GM18499 (cell line): ENCODE data around the gene IDE.

ENCODE experiments used
- ATAC-seq: cut with Tn5 transposase; IDR thresholded peaks from one replicate; pipeline ENCODE4 v1.9.1; 2021; ENCODE audit warnings: moderate number of reproducible peaks; ENCODE audit not compliant: insufficient read depth, unreplicated experiment

The IDE gene

GRCh38 chr10:92569071-92569470 lies 4.8 kb downstream of the IDE start:
- no peak for ATAC-seq

- no peak for ATAC-seq
Measured at GRCh38 chr10:92567952-92568600, 5.8 kb downstream of the IDE start.

- ATAC-seq = no peak
Measured at GRCh38 chr10:92562424-92562823, 11.5 kb downstream of the IDE start.

- ATAC-seq = no peak
Measured at GRCh38 chr10:92559046-92559445, 14.8 kb downstream of the IDE start.

GRCh38 chr10:92553959-92554358 lies 19.9 kb downstream of the IDE start:
- no peak for ATAC-seq

DNA sequence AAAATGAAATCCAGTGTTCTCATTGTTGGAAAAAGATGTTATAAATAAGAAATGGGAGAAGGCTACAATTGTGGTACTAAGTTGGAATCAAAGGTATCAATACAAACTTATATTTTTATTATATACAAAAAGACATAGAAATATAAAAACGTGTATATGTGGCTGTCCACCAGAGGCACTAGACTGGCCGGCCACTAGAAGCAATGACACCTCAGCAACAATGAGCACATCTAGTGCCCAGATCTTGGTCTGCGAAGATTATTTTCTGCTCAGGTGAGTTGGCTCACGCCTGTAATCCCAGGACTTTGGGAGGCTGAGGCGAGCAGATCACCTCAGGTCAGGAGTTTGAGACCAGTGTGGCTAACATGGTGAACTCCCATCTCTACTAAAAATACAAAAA lies 21.6 kb downstream of the IDE start:
- ATAC-seq = no peak

- no peak for ATAC-seq
Measured at GRCh38 chr10:92550924-92551323, 23.0 kb downstream of the IDE start.

DNA sequence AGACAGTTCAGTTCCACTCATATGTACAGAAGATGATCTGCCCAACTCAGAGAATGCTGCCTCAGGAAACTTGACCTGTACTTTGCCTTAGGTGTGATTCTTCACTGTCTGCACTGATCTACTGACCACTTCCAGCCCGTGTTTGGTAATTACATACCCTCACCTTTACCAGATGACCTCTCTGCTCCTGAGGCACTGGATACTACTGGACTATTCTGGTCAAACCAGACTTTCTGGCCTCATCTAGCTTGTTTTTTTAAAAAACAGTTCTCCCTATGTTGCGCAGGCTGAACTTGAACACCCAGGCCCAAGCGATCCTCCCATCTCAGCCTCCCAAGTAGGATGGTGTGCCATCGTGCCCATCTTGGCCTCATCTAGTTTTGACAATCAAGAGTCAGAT lies 26.2 kb downstream of the IDE start:
- no peak for ATAC-seq

DNA sequence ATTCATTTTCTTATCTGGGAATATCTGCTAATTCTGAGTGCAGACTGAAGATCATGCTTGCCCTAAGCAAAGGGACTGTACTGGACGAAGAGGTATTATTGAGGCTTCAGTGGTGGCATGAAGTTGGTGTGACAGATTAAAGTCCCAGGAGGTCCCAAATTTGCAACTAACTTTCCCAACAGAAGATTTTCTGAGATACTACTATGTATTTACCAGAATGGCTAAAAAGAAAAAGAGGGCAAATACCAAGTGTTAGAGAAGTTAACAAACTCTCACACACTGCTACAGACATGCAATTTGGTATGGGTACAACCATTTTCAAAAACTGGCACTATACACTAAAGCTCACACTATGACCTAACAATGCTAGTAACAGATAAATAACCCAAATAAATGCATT lies 28.3 kb downstream of the IDE start:
- no peak for ATAC-seq

DNA sequence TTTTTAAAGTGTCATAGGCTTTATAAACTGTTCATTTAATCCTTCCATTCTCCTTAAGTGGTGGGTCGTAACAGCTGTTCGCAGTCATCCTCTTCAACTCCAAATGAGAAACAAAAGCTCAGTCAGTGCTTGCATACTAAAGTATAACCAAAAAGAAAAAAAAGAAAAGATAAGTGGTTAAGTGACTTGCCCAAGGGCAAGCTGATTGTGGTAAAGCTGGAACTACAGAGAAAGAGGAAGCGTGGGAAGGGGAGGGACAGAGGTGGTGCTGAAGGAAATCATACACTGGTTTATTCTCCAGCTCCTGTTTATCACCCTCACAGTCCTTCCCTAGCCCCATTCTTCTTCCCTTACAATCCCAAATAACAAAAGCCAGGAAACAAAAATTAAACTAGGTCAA lies 29.6 kb downstream of the IDE start:
- no peak for ATAC-seq

GRCh38 chr10:92542458-92542857 lies 31.4 kb downstream of the IDE start:
- no peak for ATAC-seq

GRCh38 chr10:92541583-92541982 lies 32.3 kb downstream of the IDE start:
- no peak for ATAC-seq

GRCh38 chr10:92538231-92538958 lies 35.5 kb downstream of the IDE start:
- no peak for ATAC-seq

- no peak for ATAC-seq
Measured at GRCh38 chr10:92530891-92531535, 42.9 kb downstream of the IDE start.

- no peak for ATAC-seq
Measured at GRCh38 chr10:92530421-92530820, 43.5 kb downstream of the IDE start.

DNA sequence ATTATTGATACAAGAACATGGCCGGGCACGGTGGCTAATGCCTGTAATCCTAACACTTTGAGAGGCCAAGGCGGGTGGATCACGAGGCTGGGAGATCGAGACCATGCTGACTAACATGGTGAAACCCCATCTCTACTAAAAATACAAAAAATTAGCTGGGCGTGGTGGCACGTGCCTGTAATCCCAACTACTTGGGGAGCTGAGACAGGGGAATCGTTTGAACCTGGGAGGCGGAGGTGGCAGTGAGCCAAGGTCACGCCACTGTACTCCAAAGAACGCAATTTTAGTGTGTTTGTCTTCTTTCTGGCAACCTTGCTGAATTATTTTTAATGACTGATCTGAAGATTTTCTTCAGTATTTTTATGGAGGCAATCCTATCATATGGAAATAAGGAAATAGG lies 46.2 kb downstream of the IDE start:
- no peak for ATAC-seq

DNA sequence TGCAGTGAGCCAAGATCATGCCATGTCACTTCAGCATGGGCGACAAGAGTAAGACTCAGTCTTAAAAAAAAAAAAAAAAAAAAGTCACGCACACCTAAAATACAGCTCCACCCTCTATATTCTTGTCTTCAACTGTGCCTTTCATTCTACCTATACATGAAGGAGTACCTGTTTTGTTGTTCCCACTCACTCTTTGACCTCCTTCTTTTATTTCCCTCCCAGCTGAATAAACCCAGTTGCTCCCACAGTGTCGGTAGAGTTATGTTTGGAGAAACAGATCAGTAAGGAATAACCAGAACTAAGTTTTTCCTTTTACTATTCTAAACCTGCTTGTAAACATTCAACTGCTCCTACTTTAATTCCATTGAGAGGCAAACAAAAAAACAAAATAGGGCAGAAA lies 50.3 kb downstream of the IDE start:
- no peak for ATAC-seq

DNA sequence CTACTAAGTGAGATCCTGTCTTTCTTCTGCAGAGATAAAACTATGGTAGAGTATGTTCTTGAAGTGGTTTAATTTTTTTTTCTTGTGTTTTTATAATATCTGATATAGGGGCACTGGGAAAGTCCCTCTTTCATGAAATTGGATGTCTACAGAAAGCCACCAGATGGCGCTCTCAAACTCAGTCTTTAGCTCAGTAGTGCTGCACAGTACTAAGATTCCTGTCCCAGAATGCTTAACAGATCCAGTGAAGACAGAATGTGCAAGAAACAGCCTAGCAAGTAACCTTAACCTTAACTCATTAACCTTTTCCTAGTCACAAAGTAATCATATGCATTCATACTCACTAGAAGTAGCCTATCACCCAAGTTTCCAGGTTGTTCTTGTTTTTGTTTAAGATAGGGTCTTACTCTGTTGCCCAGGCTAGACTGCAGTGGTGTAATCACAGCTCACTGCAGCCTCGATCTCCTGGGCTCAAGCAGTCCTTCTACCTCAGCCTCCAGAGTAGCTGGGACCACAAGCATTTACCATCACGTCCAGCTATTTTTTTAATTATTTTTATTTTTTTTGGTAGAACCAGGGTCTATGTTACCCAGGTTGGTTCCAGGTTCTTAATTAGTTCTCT lies 56.7 kb downstream of the IDE start:
- peak; percentile 73 for ATAC-seq

GRCh38 chr10:92508866-92509265 lies 65.0 kb downstream of the IDE start:
- no peak for ATAC-seq

DNA sequence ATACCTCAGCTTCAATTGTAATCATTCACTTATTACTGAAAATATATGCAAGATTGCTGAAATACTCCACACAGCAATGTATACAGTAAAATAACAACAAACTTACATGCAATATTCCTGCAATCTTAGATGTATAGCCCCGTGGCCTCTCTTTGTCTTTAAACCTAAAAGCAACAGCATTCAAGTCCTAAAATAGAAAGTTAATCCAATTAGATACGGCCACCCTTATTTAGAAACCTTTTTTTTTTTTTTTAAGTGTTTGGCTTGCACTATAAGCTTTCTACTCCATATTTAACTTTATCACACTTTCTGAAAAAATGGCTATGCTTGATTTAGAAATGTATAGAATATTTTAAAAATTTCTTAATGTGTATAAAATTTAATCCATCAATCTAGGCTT lies 67.6 kb downstream of the IDE start:
- no peak for ATAC-seq

DNA sequence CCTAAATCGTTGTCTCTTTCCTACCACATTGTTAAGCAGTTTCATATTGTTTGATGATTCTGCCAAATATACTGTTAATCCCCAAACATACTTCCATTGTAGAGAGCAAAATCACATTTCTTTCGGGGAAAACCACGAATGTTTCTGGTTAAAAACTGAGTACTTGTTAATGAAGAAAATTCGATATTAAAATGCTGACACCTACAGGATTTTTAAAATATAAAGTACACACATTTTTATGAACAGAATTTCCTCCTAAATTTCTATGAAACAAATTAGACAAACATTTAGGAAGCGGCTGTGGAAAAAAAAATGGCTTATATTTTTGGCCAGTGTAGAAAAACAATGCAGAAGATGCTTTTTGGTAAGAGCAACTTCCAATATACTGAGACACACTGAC lies 68.8 kb downstream of the IDE start:
- no peak for ATAC-seq
